IPS-11a (cell line): ENCODE measurements around the gene GEMIN8.

Experiments used
- H3K4me3 ChIP-seq: one replicate; pipeline ENCODE4 v1.5.1; 2013; ENCODE audit warnings: low read depth, low read length, control low read depth

GEMIN8 gene

DNA sequence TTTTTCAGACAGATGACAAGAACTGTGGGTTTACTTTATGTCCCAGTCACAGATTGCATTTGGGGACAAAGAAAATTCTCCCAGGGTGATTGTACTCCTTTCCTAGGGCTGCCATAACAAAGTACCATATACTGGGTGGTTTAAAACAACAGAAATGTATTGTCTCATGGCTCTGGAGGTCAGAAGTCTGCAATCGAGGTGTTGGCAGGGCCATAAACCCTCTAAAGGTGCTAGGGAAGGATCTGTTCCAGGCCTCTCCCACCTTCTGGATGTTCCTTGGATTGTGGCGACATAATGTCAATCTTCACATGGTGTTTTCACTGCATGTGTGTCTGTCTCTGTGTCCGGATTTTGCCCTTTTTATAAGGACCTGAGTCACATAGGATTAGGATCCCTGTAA is 12.3 kb downstream of the GEMIN8 start:
- no peak overlapping the region for H3K4me3 ChIP-seq

DNA sequence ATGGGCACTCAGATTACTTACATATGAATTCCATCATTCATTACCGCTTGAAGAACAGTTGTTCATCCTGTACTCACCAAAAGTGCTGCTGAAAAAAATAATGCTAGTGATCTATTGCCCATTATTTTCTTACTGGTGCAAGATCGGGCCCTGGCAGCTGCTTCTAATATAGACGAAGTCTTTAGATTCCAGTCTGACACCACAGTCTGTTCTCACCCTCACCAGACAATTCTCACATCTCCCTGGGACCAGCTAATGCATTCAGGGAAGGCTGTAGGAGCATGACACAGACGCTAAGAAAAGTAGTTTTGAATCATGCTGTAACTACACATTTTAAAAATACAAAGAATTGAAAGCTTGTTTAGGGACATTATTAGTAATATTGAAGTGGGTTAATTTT is 13.8 kb downstream of the GEMIN8 start:
- no peak overlapping the region for H3K4me3 ChIP-seq

DNA sequence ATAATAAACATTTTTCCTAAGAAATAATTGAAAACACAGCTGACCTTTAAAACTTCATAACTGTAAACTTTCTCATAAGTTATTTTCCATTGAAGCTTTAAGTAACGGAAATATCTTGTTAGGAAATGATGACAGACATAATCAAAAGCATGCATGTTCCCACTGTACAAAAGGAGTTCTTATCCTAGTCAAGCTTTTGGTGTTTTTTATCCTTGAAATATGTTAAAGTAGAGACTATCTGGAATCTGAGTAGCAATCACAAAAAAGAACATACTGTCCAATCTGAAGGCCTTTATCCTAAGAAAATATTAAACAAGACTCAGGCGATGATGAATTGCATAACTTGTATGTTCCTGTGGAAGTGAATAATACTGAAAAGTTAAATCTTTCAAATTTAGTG is 14.4 kb downstream of the GEMIN8 start:
- H3K4me3 ChIP-seq: no peak overlapping the region

DNA sequence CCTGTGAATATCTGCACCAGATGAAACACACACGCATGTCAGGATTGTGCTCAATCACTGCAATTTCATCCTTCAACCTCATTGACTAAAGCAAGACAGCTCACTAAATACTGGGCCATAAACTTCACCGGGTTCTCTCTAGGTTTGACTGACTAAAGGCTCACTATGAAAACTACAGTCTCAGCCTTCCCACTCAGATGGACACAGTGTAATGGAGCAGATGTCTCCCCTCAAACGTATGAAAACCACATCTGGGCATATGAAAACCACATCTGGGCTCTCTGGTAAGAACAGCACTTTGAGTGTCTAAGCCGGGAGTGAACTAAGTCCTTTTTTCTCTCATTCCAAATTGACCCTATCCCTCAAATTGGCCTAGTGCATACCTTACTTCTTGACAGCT is 15.2 kb downstream of the GEMIN8 start:
- H3K4me3 ChIP-seq: no peak overlapping the region

DNA sequence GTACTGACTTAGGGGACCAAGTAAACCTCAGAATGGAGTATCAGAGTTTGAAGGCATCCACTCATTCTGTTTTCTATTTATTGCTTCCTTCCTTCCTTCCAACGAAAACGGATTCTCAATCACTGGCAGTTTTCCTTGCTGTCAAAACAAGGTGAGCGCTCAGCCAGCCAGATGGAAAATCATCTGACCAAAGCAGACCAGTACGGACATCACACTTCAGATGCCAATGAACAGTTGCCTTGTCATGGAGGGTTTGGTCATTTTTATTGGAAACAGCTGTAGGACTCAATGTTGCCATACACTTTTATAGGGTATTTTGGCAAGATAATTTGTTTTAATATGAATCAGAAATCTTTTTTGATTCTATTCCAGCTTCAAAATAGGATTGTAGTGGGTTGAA is 16.6 kb downstream of the GEMIN8 start:
- no peak overlapping the region for H3K4me3 ChIP-seq

DNA sequence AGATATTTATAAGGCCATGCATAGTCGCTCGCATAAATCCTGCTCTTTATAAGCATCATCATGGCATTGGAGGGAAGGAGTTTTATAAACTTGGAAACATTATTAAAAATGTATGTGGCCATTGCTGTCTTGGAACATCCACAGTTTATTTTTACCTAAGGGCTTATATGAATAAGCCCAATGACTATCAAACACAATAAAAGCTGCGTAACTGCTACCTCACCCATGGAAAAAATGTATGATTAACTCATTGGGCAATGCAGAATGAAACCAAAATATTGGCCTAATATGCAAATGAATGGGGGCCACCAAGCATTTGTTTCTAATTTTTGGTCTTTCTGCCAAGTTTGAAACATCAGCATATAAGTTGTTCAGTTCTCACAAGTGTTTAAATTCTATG is 19.1 kb downstream of the GEMIN8 start:
- H3K4me3 ChIP-seq: no peak overlapping the region

DNA sequence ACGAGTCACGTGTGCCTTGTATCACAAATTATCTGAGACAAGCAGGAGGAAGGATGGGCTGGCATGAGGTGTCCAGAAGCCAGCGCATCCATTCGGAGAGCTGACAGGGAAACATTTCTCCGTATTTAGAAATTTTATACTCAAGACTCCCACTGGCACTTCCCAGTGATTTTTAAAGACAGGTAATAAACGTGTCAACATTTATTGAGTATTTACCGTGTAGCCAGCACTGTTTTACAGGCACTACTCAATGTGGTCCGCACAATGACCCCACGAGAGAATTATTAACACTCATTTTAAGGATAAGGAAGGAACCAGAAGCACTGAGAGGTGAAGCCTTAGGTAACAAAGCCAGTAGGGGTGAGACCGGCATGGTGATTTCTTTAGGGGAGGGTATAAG is 23.2 kb downstream of the GEMIN8 start:
- H3K4me3 ChIP-seq: no peak overlapping the region

DNA sequence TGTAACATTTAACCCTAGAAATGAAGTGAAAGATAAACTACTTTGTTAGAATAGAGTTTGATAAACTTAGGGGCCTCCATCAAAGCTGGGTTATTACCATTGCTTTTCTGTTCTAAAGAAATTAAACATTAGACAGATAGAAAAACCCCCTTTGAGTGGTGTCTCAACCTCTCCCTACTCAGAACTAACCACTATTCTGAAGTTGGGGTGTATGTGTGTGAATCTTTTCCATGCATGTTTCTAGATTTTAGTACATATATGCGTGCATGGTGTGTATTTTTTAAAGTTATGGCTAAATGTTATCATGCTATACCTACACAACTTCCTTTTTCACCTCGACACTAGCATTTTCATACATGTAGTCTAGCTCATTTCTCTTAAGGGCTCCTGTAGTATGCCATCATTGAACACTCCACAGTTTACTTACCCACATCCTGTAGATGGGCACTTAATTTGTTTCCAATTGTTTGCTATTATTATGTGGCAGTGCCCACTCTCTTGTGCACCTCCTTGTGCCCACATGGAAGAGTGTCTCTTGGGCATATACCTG is 25.7 kb downstream of the GEMIN8 start:
- no peak overlapping the region for H3K4me3 ChIP-seq

DNA sequence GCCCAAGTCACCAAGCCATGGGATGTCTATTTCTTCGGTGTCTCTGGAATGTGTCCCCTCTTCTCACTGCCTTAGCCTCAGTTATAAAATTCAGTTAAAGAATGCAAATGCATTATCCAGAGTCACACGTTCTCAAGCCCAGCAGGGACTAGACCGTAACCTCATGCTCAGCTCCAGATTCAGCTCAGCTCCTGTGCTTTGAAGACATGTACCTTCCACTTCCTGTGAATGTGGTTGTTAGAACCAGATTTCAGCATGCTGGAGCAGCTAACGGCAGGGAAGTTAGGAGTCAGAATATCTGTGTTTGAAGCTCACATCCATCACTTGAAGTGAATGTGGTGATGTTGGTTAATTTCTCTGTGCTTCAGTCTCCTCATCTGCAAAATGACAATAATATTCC is 26.7 kb downstream of the GEMIN8 start:
- H3K4me3 ChIP-seq: no peak overlapping the region

DNA sequence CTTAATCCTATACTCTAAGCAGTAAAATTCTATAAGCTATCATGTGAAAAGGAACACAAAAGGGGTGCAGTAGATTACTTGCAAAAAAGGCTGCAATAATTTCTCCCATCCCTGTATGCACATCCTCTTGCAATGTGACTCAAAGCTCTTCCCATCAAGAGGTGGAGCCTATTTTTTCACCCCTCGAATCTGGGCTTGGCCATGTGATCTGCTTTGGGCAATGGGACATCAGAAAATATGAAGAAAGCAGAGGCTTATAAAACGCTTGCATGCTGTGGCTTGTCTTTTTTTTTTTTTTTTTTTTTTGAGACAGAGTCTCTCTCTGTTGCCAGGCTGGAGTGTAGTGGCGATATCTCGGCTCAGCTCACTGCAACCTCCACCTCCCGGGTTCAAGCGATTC is 33.0 kb downstream of the GEMIN8 start:
- no peak overlapping the region for H3K4me3 ChIP-seq

DNA sequence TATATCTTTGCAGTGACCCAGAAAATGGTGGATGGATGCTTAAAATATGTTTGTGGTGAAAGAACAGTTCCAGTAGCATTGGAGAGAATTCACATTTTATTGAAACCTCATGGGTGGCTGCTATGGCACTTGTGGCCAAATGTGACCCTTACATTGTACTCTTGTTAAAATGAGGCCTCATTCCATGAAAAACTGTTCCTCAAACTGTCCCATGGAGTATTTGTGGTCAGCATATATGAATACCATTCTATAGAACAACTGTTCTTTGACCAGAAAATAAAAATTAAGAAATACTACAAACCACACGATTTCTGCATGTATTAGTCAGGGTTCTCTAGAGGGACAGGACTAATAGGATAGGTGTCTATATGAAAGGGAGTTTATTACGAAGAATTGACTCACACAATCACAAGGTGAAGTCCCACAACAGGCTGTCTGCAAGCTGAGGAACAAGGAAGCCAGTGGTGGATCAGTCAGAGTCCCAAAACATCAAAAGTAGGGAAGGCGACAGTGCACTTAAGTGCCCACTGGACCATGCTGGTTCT is 35.1 kb downstream of the GEMIN8 start:
- H3K4me3 ChIP-seq: no peak overlapping the region

DNA sequence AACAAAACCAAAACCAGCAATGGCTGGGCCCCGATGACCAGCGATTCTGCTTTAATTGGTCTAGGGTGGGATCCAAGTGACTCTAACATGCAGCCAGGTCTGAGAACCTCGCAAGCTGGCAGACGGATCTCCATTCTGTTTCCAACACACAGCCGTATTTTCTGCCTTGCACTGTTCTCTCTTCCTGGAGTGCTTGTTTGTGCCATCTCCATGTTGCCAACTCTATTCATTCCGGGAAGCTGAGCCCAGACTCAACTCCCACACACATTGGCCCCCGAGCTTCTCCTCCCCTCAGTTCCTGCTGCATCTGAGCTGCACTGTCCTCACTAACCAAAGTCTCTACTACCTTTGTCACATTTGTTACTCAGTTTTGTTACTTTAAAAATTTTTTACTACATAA is 35.6 kb downstream of the GEMIN8 start:
- H3K4me3 ChIP-seq: no peak overlapping the region

DNA sequence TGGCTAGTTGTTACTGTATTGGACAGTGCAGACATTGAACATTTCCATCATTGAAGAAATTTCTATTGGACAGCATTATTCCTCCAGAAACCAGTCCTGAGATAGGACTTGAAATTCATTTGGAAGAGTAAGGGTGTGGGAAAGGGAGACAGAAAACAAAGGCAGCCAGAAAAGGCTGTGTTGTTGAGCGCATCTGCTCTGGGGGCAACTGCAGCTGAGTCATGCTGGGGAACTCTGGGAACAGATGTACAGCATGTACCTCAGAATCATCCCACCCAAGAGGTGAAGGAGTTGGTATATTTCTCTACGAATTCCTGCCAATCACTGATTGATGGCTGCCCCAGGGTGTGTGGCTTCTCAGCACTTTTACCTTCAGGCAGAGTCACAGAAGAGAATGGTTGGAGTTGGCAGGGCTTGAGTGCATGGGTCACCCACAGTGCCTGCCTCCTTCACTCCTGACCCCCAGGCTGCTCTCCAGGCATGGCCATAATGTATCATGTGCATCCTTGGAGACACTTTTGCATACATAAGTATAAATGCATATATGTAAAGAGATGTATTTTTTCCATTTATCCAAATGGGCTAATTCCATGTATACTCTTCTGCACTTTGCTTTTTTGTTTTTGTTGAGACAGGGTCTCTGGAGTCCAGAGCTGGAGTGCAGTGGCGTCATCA is 39.4 kb downstream of the GEMIN8 start:
- no peak overlapping the region for H3K4me3 ChIP-seq

DNA sequence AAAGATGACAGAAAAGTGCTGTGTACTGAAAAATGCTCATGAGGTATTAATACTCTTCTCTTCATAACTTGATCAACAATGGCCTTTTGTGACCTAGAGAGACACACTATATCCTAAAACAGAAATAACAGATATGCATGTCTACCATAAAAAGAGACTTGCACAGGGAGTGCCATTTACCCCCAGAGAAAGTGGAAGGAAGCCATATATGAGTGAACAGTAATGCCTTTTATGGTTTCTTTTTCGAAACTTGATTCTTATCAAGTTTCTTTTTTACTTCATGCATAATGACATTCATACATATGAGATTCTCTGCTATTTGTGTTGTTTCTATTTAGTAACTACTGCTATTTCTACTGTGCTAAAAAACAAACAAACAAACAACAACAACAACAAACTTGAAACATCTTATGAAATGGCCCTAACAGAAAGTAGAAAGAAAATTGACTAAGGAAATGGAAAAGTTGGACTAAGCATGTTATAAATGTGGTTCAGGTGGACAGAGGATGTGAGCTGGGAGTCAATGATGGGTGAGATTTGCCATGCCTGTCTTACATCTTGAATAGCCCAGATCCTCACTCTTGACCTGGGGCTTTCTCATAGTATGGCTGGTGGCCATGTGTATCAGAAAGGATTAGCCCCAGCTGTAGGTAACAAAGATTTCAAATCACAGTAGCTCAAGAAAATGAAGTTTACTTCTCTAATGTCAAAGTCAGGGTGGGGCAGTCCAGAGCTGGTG is 43.8 kb downstream of the GEMIN8 start:
- H3K4me3 ChIP-seq: no peak overlapping the region

DNA sequence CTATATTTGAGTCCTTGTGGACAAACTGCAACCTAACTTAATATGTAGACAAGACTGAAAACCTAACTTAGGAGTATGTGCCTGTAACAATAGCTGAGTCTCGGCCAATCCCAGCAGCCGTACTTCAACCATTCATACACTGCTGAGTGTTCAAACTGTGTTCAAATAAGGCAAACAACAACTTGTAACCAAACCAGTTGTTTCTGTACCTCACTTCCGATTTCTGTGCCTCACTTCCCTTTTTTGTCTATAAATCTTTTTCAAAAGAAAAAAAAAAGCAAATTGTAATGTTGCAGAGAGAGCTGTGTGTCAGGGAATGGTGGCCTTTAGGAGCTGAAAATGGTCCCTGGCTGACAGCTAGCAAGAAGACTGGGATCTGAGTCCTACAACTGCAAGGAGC is 46.0 kb downstream of the GEMIN8 start:
- H3K4me3 ChIP-seq: no peak overlapping the region

DNA sequence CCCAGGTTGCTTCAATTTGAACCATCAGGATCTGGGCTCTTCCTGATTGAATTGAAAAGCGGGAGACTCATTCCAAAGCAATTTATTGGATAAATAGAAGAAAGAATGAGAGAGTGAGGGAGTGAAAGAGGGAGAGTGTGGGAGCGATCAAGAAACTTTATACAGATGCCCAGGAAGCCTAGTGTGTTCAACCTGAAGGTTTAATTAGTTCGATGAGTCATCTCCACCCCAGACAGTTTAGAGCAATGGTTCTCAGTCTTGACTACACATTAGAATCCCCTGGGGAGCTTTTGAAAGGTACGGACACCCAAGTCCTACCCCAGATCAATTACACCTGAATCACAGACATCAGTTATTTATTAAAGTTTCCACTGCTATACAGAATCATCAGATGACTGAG is 61.5 kb downstream of the GEMIN8 start:
- no peak overlapping the region for H3K4me3 ChIP-seq

DNA sequence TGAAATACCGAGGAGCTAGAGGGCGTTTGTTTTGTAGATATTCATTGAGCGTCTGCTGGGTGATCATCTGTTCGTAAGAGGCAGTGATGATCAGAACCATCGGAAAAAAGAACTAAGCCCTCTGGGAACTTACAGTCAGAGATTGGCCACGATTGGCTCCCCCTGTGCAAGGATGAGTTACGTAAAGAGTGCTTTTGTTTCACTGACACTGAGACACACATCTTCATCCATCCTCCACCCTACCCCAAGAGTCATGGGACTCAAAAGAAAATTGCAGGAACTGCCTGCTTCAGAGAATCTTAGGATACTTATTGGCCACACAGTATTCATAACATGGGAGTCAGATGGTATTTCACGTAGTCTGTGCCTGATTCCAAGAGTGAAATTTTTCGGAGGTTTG is 62.1 kb downstream of the GEMIN8 start:
- H3K4me3 ChIP-seq: no peak overlapping the region

DNA sequence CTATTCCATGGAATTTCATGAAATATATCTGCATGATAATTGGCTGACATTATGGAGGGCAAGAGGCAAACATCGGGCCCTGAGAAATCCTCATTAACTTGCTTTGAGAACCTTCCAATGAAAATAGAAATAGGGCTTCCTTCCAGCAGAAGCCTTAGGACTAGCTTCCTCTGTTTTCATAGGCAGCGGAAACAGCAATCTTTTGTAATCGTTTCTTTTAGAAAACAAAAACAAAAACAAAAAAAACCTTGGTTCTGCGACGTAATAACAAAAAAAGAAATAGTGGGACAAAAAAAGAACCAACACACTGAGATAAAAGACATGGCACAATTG is 62.9 kb downstream of the GEMIN8 start:
- no peak overlapping the region for H3K4me3 ChIP-seq

DNA sequence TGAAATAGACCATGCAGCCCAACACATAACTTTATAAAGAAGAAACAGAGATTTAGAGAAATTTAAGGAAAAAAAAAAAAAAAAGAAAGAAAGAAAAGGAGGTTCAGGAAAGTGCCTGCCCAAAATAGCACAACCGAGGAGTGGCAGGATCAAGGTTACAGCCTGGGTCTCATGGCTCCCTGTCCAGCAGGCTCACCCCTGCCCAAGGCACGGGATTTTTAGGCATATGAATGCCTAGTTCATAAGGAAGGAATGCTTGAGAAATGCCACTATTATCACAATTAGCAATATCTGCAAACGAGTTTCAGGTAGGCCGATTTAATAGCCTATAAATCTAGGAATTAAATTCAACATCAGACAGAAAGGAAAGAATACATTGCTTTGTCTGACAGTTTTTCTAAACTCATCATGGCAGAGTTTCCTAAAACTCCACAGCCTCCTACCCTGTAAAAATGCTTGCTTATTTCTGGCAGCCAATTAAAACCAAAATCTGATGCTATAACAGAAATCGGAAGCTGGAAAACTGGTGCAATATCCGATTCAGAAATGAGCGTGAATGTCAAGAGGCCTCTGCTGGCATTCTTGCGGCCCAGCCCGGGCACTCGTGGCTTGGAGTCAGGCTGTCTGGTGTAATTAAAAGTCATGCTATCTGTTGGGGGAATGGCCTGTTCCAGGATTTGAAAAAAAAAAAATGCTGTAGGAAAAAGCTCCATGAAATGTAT is 63.5 kb downstream of the GEMIN8 start:
- no peak overlapping the region for H3K4me3 ChIP-seq

DNA sequence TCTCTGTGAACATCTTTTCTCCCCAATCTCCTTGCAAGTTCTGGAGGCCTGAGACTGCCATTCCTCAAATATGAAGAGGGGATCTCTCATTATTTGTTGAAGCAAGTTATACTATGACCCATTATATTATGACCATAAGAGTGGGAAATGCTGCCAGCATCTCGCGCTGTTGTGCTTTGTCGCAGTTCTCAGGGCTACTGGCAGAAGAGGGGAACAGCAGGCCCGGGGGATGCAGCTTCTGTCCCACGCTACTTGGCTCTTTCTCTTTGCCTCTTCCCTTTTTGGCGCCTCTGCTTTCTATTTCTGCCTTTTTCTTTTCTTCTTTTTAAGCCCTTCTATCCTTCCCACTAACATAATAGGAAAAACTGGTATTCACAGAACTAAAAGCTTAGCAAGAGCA is 64.2 kb downstream of the GEMIN8 start:
- no peak overlapping the region for H3K4me3 ChIP-seq

DNA sequence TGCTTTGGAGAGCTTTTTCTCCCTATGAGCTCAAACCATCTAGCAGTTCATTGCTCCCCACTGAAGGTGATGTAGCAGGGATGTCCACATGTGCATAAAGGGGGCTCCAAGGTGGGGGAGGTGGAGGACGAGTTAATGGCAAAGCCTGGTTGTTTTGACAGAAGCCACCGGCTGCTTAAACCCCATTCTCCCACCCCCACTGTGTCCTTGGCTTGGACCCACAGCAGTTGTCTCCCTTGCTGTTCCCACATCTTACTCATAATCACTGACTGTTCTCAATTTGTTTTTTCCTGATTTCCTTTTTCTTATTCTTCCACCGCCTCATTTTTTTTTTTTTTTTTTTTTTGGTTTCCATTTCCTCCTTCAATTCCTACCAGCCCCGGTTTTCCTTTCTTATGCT is 72.7 kb downstream of the GEMIN8 start:
- H3K4me3 ChIP-seq: no peak overlapping the region
